SU-DHL-6 (cell line): ENCODE measurements around the gene MYL3.

Source experiments
- H2AFZ ChIP-seq: fragments of 200-600 bp; sonication (generic); 2 replicates; pipeline ENCODE4 v1.6.1; 2014; ENCODE audit warnings: low read depth, mild to moderate bottlenecking, moderate library complexity, mixed read lengths, antibody characterized with exemption, low read length; ENCODE audit not compliant: severe bottlenecking
- H3F3A ChIP-seq: fragments of 200-600 bp; shearing (Covaris generic); 2 replicates; pipeline ENCODE4 v1.6.0; 2016; ENCODE audit warnings: antibody characterized with exemption, mild to moderate bottlenecking; ENCODE audit not compliant: insufficient read depth
- H3K27ac ChIP-seq: fragments of 200-600 bp; sonication (generic); 2 replicates; pipeline ENCODE4 v1.5.1; 2016; ENCODE audit warnings: low read depth, mild to moderate bottlenecking, low read length, moderate library complexity, mixed read lengths
- H3K27me3 ChIP-seq: fragments of 200-600 bp; sonication (generic), shearing (Covaris generic); 2 replicates; pipeline ENCODE4 v1.6.0; 2014; ENCODE audit warnings: mild to moderate bottlenecking, low read length
- H3K36me3 ChIP-seq: fragments of 200-600 bp; sonication (generic); 2 replicates; pipeline ENCODE4 v1.6.1; 2014; ENCODE audit warnings: mild to moderate bottlenecking, low read length, mixed read lengths
- H3K4me2 ChIP-seq: fragments of 300-600, 200-600 bp; shearing (Covaris generic), sonication (generic); 2 replicates; pipeline ENCODE4 v1.6.0; 2014; ENCODE audit warnings: low read length, low read depth, mild to moderate bottlenecking; ENCODE audit not compliant: poor library complexity, severe bottlenecking
- H3K4me3 ChIP-seq: fragments of 200-600 bp; sonication (generic); 2 replicates; pipeline ENCODE4 v1.5.1; 2014; ENCODE audit warnings: antibody characterized with exemption, low read length, mild to moderate bottlenecking, mixed read lengths; ENCODE audit not compliant: insufficient read depth, poor library complexity, severe bottlenecking
- H3K79me2 ChIP-seq: fragments of 200-600 bp; sonication (generic); 2 replicates; pipeline ENCODE4 v1.6.1; 2014; ENCODE audit warnings: mild to moderate bottlenecking, low read length, moderate library complexity; ENCODE audit not compliant: insufficient read depth
- H3K9ac ChIP-seq: fragments of 200-600 bp; sonication (generic); 2 replicates; pipeline ENCODE4 v1.7.0; 2014; ENCODE audit warnings: mild to moderate bottlenecking, low read length
- H3K9me2 ChIP-seq: fragments of 200-600 bp; sonication (generic); replicated peaks from 2 replicates; pipeline ENCODE4 v1.6.1; 2014; ENCODE audit warnings: low read length; ENCODE audit not compliant: insufficient read depth
- H3K9me3 ChIP-seq: fragments of 200-600 bp; sonication (generic); 2 replicates; pipeline ENCODE4 v1.6.1; 2014; ENCODE audit warnings: low read length, mixed read lengths; ENCODE audit not compliant: insufficient read depth
- H4K20me1 ChIP-seq: fragments of 200-600 bp; sonication (generic); 2 replicates; pipeline ENCODE4 v1.6.1; 2014; ENCODE audit warnings: low read depth, mild to moderate bottlenecking, antibody characterized with exemption, low read length, moderate library complexity, mixed read lengths
- CTCF ChIP-seq: fragments of 200-600 bp; sonication (generic); IDR thresholded peaks from one replicate; pipeline ENCODE4 v1.5.1; 2017; ENCODE audit warnings: antibody characterized with exemption, mild to moderate bottlenecking, low read length, moderate library complexity; ENCODE audit not compliant: insufficient read depth, poor library complexity, severe bottlenecking
- EZH2phosphoT487 ChIP-seq: fragments of 200-600 bp; sonication (generic), shearing (Covaris generic); conservative IDR thresholded peaks from 2 replicates; pipeline ENCODE4 v1.6.1; 2018; ENCODE audit warnings: mild to moderate bottlenecking, antibody characterized with exemption, low read length, moderate library complexity, mixed read lengths

Gene MYL3

DNA sequence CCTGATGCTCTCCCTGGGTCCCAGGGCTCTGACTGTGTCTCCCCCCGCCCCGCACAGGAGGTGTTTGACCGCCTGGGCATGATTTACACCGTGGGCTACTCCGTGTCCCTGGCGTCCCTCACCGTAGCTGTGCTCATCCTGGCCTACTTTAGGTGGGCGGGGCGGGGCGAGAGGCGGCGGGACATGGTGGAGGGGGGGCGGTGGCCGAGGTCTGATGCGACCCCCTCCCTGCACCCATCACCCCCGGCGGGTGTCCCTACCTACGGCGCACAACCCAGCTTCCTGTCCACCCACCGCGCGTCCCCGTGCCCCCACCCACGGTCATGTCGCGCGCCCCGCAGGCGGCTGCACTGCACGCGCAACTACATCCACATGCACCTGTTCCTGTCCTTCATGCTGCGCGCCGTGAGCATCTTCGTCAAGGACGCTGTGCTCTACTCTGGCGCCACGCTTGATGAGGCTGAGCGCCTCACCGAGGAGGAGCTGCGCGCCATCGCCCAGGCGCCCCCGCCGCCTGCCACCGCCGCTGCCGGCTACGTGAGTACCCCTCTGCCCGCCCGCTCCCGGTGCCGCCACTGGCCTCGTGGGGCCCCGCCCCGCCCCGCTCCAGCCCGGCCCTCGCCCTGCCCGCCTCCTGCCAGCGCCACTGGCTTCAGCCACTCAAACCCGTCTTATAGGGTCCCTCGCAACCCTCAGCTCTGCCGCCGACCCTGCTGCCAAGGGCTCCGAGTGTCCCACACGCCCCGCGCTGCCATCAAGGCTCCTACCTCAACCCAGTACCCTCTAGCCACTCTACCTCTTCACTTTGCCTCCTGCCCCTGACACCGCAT is 35.3 kb upstream of the MYL3 start:
- Histone ChIP-seq H3K27me3 (no peaks in the 10 kb centered on the region), H3K27ac (no peak overlapping the region), H3F3A (no peaks in the 10 kb centered on the region), H3K36me3 (no peaks in the 10 kb centered on the region), H3K4me3 (no peak overlapping the region), H3K9me3 (no peaks in the 10 kb centered on the region), H3K4me2 (no peak overlapping the region), H3K79me2 (no peaks in the 10 kb centered on the region), H3K9me2 (no peaks in the 10 kb centered on the region), H2AFZ (no peak overlapping the region), H3K9ac (no peak overlapping the region), H4K20me1 (no peaks in the 10 kb centered on the region)
- no peak for TF ChIP-seq CTCF
- TF ChIP-seq EZH2phosphoT487 = no peak

- no peak overlapping the region for H3K4me2 ChIP-seq
- no peaks in the 10 kb centered on the region for H3F3A ChIP-seq
- H3K9me3 ChIP-seq = no peaks in the 10 kb centered on the region
- H3K9me2 ChIP-seq = no peaks in the 10 kb centered on the region
- H3K79me2 ChIP-seq = no peaks in the 10 kb centered on the region
- no peaks in the 10 kb centered on the region for H3K27me3 ChIP-seq
- TF ChIP-seq EZH2phosphoT487 (no peak), CTCF (no peak)
- no peak overlapping the region for H3K4me3 ChIP-seq
- H3K36me3 ChIP-seq = no peaks in the 10 kb centered on the region
- no peaks in the 10 kb centered on the region for H4K20me1 ChIP-seq
- H3K9ac ChIP-seq = no peak overlapping the region
- no peak overlapping the region for H3K27ac ChIP-seq
- no peak overlapping the region for H2AFZ ChIP-seq
Observed at GRCh38 chr3:46897829-46898320, 34.6 kb upstream of the MYL3 start.

- no peak overlapping the region for H2AFZ ChIP-seq
- no peak for TF ChIP-seq EZH2phosphoT487
- no peaks in the 10 kb centered on the region for H3K9me2 ChIP-seq
- H3K27me3 ChIP-seq = no peaks in the 10 kb centered on the region
- H3K9ac ChIP-seq = no peak overlapping the region
- H3K9me3 ChIP-seq = no peaks in the 10 kb centered on the region
- H3F3A ChIP-seq = no peaks in the 10 kb centered on the region
- no peak overlapping the region for H3K27ac ChIP-seq
- H4K20me1 ChIP-seq = no peaks in the 10 kb centered on the region
- H3K4me2 ChIP-seq = no peak overlapping the region
- no peak overlapping the region for H3K4me3 ChIP-seq
- no peaks in the 10 kb centered on the region for H3K36me3 ChIP-seq
- no peaks in the 10 kb centered on the region for H3K79me2 ChIP-seq
Observed at GRCh38 chr3:46897031-46897430, 33.8 kb upstream of the MYL3 start.

DNA sequence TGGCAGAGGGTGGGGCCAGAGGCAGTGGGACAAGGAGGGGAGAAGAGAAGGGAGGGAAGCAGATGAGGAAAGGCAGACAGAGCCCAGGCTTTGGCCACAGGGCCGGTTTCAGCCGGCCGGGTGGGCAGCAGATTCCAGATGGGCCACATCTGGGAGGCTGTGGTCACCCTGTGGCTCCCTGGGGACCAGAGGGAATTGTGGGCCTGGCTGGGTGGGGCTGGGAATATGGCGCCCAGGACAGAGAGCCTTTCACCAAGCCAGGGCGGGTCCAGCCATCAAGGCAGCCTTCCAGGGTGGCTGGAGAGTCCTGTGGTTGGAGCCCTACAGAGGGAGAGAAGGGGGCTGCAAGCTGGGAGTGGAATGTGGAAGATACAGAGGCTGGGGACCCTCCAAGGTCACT is 33.1 kb upstream of the MYL3 start:
- no peak overlapping the region for H3K4me2 ChIP-seq
- no peaks in the 10 kb centered on the region for H3K9me3 ChIP-seq
- H3K36me3 ChIP-seq = no peaks in the 10 kb centered on the region
- no peaks in the 10 kb centered on the region for H3F3A ChIP-seq
- TF ChIP-seq CTCF (no peak), EZH2phosphoT487 (no peak)
- H2AFZ ChIP-seq = no peak overlapping the region
- H3K4me3 ChIP-seq = no peak overlapping the region
- no peaks in the 10 kb centered on the region for H3K9me2 ChIP-seq
- H3K27ac ChIP-seq = no peak overlapping the region
- H3K79me2 ChIP-seq = no peaks in the 10 kb centered on the region
- H3K9ac ChIP-seq = no peak overlapping the region
- no peaks in the 10 kb centered on the region for H4K20me1 ChIP-seq
- no peaks in the 10 kb centered on the region for H3K27me3 ChIP-seq
